ENCODE measurements around the gene ORC6.

The ORC6 gene

GRCh38 chr16:46737621-46738214 is 48.3 kb downstream of the ORC6 start:
- no peak overlapping the region for H3K4me3 ChIP-seq (ENCODE audit: low read length)
- no peak overlapping the region for H3K27ac ChIP-seq (ENCODE audit: low read length)
- no peaks in the 10 kb centered on the region for H3K9me3 ChIP-seq (ENCODE audit: control insufficient read depth, low read depth, low read length)
- no peaks in the 10 kb centered on the region for H3K4me1 ChIP-seq (ENCODE audit: control insufficient read depth, low read depth, low read length)
- H3K27me3 ChIP-seq (ENCODE audit: control insufficient read depth, insufficient read depth, low read length), result no peaks in the 10 kb centered on the region
- H3K9ac ChIP-seq (ENCODE audit: low read length), result no peak overlapping the region
- H3K36me3 ChIP-seq (ENCODE audit: control insufficient read depth, low read depth, low read length), result no peaks in the 10 kb centered on the region

GRCh38 chr16:46739934-46740333 is 50.5 kb downstream of the ORC6 start:
- H3K9ac ChIP-seq (ENCODE audit: low read length), result no peak overlapping the region
- H3K27me3 ChIP-seq (ENCODE audit: control insufficient read depth, insufficient read depth, low read length), result no peaks in the 10 kb centered on the region
- peaks cover 3% of the 10 kb centered on the region for H3K4me1 ChIP-seq (ENCODE audit: control insufficient read depth, low read depth, low read length)
- H3K9me3 ChIP-seq (ENCODE audit: control insufficient read depth, low read depth, low read length), result no peaks in the 10 kb centered on the region
- H3K27ac ChIP-seq (ENCODE audit: low read length), result no peak overlapping the region
- no peak overlapping the region for H3K4me3 ChIP-seq (ENCODE audit: low read length)
- no peaks in the 10 kb centered on the region for H3K36me3 ChIP-seq (ENCODE audit: control insufficient read depth, low read depth, low read length)

DNA sequence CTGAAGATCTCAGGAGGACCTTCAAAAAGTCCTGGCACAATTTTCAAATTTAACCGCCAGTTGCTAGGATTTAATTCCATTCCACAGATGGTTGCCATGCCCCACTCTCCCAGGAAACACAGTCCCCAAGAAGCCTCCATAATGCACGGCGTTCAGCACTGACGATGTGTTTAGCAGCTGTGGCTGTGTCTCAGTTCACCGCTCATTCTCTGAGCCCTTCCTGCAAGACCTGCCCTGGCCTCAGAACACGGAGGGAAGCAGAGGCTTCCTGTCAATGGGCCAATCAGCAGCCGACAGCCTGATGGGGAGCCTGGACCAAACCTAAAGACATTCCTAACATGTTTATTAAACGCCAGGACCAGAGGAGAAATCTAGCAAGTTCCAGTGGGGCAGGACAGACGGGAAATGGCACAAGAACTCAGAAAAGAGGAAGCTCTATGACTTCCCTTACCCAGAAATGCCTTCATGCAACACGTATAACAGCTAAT is 53.8 kb downstream of the ORC6 start:
- no peaks in the 10 kb centered on the region for H3K27me3 ChIP-seq (ENCODE audit: control insufficient read depth, insufficient read depth, low read length)
- H3K9ac ChIP-seq (ENCODE audit: low read length), result no peak overlapping the region
- H3K9me3 ChIP-seq (ENCODE audit: control insufficient read depth, low read depth, low read length), result no peaks in the 10 kb centered on the region
- H3K4me3 ChIP-seq (ENCODE audit: low read length), result no peak overlapping the region
- no peak overlapping the region for H3K27ac ChIP-seq (ENCODE audit: low read length)
- H3K4me1 ChIP-seq (ENCODE audit: control insufficient read depth, low read depth, low read length), result peaks cover 8% of the 10 kb centered on the region
- no peaks in the 10 kb centered on the region for H3K36me3 ChIP-seq (ENCODE audit: control insufficient read depth, low read depth, low read length)

DNA sequence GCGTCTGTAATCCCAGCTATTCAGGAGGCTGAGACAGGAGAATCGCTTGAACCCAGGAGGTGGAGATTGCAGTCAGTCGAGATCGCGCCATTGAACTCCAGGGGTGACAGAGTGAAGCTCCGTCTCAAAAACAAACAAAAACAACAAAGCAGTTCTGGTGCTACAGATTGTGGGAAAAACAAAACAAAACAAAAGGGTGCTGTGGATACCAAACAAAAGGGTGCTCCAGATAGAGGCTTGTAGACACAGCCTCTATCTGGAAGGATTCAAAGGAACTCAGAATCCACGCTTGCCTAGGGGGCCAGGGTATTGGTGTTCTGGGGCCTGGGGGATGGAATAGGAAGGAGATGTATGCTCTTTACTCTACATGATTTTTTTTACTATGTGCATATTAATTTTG is 56.2 kb downstream of the ORC6 start:
- no peaks in the 10 kb centered on the region for H3K27me3 ChIP-seq (ENCODE audit: control insufficient read depth, insufficient read depth, low read length)
- H3K9ac ChIP-seq (ENCODE audit: low read length), result no peak overlapping the region
- H3K4me3 ChIP-seq (ENCODE audit: low read length), result no peak overlapping the region
- H3K36me3 ChIP-seq (ENCODE audit: control insufficient read depth, low read depth, low read length), result no peaks in the 10 kb centered on the region
- H3K4me1 ChIP-seq (ENCODE audit: control insufficient read depth, low read depth, low read length), result peaks cover 14% of the 10 kb centered on the region
- no peaks in the 10 kb centered on the region for H3K9me3 ChIP-seq (ENCODE audit: control insufficient read depth, low read depth, low read length)
- H3K27ac ChIP-seq (ENCODE audit: low read length), result no peak overlapping the region

DNA sequence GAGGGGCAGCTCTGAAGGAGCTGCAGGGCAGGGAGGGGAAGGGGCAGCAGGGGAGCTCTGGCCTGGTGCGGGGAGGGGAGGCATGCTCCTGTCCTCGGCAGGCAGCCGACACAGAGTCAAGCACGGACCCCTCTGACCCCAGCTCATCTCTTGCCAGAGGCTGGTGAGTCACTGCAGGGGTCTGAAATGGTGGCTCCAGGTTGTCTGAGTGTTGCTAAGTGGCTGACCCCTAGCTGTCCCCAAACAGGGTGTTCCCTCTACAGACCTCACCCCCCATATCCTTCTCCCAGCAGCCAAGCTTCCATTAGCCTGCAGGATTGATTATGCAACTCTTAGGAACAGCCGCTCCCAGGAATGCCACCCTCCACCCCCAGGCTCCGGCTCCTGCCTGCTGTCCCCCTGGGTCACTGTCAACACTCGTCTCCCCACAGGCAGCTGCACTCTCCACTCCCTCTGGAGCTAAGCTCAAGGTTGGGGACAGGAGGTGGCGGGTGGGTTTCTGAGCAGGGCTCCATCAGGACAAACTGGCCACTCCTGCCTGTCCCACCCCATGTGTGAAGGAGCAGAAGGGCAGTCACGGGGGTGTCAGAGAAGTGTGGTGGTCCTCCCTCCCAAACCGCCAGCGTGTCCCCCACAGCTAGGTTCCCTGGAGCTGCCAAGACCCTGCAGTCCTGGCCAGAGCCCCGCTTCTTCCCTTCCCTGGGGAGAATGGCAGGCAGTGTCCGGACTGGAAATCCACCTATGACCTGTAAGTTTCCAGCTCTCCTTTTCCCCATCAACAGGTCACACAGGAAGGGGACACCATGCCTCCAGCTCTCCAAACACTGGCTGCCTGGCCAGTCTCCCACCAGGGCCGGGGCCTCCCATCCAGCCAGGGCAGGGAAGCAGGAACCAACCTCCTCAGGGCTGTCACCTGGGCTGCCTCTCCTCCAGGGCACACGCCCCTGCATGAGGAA is 57.6 kb downstream of the ORC6 start:
- H3K9me3 ChIP-seq (ENCODE audit: control insufficient read depth, low read depth, low read length), result no peaks in the 10 kb centered on the region
- no peak overlapping the region for H3K27ac ChIP-seq (ENCODE audit: low read length)
- no peak overlapping the region for H3K4me3 ChIP-seq (ENCODE audit: low read length)
- no peaks in the 10 kb centered on the region for H3K27me3 ChIP-seq (ENCODE audit: control insufficient read depth, insufficient read depth, low read length)
- H3K9ac ChIP-seq (ENCODE audit: low read length), result no peak overlapping the region
- H3K36me3 ChIP-seq (ENCODE audit: control insufficient read depth, low read depth, low read length), result no peaks in the 10 kb centered on the region
- peaks cover 14% of the 10 kb centered on the region for H3K4me1 ChIP-seq (ENCODE audit: control insufficient read depth, low read depth, low read length)
